Stimulated activated CD4-positive, alpha-beta T cell treated with anti-CD3 and anti-CD28 coated beads, Interleukin-15, amount 100 ng/mL, for 48 hours (primary cell): Measurements from ENCODE around the gene MAP2K2.

ENCODE experiments used
- DNase-seq, 2 donors: peaks; one replicate each; pipeline ENCODE4 v3.0.0-alpha.2; 2020; ENCODE audit warnings: low read depth in 2 of 2

Gene MAP2K2

DNA sequence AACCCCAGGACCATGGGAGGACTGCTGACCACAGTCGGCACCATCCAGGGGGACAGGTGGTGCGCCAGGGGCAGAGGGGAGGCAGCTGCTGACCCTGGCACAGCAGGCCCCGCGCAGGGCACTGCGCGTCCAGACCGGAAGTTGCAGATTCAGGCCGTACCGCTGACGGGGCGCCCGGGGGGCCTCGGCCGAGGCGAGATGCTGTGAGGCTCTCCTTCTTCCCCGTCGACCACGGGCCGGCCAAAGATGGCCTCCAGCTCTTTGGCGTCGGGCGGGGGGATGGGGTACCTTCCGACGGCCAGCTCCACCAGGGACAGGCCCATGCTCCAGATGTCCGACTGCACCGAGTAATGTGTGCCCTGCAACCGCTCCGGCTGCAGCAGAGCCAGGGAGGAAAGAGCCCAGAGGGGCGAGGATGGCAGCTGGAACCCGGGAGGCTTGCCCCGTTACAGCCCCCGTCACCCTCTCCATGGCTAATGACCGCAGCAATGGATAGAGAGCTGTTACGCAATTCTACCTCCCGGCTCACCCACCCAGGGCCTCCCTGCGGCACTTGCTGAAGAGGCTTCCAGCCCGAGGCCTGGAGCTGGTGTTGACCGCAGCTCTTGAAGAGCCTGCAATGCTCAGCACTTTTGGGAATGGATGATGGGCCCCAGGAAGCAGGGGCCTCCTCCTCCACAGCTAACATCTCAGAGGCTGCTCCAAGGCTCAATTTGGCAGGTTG is 24.7 kb downstream of the MAP2K2 start:
- DNase-seq: no peak

DNA sequence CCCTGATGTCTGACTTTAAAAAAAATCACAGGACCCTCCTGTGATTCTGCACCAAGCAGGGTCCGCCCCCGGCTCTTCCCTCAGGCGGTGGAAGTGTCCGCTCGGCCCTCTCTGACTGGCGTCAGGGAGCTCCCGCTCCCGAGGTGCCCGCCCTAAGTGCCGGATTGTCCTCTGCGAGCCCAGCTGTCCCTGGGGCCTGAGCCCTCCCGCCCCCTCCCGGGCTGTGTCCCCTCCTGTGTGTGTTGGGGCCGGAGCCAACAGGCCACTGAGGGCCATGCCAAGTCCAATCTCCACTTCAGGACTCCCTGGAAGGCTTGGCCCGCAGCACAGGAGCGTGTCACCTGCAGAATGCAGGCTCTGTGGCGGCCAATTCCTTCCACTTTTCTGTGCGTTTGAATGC is 25.4 kb downstream of the MAP2K2 start:
- no peak for DNase-seq

DNA sequence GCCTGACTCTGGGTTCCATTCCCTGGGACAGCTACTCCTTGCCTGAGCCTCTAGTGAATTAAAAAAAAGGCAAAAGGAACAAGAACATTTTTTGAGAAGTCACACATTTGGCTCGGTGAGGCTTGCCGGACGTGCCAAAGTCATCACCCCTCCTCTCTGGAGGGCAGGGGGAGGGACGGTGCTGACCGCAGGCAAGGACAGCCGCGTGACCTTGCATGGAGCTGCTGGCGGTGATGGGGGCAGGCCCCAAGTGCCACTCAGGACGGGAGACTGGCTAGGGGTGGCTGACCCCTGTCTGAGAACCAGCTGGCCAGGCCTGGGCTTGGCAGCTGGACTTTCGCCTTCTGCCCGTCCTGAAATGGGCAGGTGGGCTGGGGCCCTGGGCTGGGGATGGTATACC is 26.4 kb downstream of the MAP2K2 start:
- DNase-seq: no peak

DNA sequence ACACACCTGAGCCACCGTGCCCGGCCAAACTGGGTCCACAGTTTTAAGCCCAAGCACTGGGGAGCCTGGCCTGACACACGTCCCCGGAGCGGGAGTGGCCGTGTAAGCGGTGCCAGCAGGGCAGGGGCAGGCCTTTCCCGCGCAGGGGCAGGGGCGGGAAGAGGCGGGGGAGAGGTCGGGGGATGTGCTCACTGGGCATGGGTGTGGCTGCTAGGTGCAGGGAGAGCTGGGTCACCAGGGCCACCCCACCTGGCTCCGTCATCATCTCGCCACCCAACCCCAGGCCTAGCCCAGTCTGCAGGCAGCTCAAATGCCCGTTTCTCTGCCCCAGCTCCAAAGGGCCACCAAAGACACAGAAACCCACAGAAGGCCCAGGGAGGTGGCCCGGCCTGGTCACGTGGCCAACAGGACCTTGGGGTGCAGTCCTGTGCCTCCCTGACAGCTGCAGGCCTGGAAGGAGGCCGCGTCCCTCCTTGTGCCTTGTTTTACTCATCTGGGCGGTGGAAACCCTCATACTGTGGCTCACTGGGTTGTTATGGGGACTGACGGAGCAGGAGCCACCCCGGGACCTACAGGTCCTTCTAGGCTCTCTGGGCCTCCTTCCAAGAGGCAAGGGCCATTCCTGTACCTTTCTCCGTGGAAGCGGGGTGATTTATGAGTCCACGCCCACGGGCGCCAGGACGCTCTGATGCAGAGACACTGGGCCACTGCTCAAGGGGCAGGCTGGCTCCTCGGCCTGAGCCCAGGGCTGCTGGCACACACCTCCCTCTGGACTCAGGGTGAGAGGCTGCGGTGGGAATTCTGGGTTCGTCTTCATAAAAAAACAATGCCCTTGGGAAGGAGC is 27.7 kb downstream of the MAP2K2 start:
- no peak for DNase-seq

DNA sequence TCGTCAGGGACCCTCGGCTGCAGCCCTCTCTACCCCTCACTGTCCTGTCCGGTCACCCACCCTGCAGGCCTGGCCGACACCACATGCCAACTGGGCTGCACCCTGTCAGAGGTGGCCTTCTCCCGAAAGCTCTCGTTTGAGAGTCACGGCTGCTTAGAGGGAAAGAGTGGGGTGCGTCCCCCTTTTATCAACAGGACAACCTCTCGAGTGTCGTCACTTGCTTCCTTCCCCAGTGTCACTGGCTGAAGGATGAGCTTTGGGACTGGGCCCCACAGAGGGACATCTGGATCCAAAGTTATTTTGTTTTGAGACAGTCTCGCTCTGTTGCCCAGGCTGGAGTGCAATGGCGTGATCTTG is 28.5 kb downstream of the MAP2K2 start:
- DNase-seq: no peak

DNA sequence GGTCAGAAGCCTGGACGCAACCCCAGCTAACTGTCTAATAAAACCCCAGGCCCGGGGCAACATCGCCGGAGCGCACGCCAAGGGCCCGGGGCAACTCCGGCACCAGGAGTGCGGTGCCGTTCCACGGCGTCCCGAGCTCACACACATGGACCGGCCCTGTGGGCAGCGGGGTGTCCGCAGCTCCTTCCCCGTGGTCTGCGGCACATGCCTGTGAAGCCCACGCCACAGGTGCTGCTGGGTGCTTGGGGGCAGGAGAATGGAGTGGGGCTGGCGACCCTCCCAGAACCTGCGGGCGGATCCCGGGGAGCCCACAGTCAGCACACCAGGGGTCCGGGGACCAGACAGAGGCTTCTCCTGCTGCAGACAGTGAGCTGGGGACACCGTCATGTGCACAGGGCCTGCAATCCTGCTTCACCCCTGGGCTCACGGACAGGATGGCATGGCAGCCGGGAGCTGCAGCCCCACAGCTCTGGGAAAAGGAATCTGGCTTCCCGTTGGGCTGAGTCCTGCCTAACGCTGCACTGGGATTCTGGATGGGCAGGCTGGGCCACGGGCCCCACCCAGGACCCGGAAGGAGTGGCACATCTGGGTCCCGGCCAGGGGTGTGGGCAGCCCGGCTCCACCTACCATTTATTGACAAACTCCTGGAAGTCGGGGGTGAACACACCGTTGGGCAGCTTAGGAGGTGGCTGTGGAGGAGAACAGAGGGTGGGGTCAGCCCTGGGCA is 29.0 kb downstream of the MAP2K2 start:
- no peak for DNase-seq

DNA sequence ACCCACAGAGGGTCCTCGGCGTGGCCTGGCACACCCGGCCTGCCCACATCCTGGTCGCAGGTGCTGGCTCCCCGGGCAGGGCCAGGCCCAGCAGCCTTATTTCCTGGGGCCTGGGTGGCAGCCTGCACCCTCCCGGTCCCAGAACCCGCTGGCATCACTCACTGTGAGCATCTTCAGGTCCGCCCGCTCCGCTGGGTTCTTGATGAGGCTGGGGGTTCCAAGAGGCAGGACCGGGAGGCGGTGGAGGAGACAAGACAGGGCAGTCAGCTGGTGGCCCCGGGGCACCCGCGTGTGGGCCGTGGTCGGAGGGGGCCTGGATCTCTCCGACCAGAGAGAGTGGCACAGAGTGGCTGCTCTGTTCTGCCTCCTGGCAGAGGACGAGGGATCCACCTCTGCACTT is 29.6 kb downstream of the MAP2K2 start:
- DNase-seq: no peak

DNA sequence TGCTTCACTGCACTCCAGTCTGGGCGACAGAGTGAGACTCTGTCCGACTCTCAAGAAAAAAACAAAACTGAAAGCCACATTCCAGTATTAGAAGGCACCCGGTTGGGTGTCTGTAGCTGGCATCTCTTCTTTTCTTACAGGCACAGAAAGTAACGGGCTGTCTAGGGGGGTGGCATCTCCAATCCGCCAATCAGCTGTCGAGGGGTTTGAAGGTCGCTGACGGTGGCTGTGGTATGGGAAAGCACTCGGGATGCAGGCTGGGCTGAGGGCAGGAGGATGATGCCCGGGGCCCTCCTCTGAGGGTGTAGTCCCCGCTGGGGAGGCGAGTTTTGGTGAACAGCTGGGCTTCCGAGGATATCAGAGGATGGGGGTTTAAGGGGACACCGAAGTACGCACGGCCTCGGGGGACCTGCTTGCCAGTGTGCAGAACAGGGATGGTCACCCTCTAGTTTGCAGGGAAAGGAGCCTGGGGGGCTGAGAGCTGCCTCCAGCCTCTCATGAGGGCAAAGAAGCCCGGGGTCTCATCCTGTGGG is 30.2 kb downstream of the MAP2K2 start:
- DNase-seq: no peak

DNA sequence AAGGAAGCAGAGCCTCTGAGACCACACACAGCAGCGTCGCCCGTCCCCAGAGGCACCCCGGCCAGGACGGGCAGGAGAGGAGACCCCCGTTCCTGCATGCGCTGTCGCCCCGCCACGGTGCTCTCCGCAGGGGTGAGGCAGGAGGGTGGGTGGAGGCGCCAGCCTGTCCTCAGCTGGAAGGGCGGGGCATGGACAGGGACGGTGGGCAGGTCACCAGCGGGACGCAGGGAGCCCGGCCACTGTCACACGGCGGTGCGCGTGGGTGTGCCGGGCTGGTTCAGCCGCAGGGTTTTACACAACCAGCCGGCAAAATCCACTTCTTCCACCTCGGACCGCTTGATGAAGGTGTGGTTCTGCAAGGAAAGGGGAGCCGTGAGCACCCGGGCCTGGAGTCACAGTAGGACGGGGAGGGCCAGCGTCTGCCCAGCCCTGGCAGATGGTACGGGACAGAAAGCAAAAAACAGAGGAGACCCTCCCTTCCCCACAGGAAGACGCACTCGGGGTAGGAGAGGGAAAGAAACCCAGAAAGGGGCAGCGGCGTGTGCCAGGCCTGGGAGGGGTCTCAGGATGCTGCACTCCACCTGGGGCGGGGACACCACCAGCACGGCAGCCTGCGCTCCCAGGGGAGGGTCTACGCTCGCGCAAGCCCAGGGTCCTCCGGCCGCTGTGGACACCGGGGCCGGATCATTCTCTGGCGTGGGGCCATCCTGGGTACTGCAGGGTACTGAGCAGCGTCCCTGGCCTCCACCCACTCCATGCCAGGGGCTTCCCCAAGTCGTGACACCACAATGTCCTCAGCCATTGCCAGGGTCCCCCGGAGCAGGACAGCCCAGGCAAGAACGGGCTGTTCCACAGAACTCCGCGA is 33.3 kb downstream of the MAP2K2 start:
- no peak for DNase-seq

DNA sequence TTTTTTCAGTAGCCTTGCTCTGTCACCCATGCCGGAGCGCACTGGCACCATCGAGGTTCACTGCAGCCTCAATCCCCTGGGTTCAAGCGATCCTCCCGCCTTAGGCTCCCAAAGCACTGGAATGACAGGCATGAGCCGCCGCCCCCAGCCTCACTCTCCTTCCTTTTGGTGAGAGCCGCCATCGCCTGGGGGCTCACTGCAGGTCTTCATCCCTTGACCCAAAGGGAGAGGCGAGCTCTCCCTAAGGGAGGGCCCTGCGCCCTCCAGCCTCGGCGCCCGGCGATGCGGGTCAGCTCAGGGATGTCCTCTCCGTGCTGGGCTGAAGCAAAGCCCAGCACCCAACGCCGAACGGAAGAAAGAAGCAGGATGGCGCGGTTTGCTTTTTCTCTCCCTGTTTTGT is 34.0 kb downstream of the MAP2K2 start:
- no peak for DNase-seq

DNA sequence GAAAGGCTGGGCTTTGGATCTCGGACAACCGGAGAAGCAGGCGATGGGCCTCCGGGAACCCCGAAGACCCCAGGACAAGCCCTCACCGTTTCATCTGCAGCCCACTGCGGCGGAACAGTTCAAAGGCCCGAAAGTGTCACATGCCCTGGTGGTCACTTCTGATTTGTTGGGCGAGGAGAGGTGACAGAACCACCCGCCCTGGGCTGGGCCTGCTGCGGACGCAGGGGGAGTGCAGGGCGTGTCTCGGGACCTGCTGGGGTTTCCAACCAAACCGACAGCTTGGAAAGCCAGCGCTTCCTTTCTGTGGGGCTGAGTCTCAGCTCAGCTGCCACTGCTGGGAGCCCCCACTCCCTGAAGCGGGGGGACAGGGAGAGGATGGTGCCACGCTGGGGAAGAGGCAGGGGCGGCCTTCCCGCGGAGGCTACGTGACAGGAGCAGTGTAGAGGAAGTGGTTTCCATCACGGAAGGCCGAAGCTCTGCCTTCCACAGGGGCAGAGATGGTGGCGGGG is 34.5 kb downstream of the MAP2K2 start:
- no peak for DNase-seq

DNA sequence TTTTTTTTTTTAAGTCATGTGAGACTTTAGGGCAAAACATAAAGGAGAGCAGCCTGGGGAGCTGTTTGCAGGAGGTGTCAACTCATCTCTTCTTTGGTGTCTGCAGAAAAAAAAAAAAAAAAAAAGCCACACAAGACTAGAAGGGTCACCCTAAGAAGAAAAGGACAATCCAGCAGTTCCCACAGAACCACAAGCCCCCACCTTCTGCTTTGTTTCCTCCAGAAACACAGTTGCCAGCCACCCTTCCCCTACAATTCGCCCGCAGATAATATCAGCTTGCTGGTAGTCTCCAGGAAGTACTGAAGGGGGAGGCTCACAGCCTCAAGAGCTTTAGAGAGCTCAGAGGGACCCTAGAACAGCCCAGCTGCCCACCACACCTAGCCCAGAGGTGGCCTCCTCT is 34.9 kb downstream of the MAP2K2 start:
- no peak for DNase-seq

DNA sequence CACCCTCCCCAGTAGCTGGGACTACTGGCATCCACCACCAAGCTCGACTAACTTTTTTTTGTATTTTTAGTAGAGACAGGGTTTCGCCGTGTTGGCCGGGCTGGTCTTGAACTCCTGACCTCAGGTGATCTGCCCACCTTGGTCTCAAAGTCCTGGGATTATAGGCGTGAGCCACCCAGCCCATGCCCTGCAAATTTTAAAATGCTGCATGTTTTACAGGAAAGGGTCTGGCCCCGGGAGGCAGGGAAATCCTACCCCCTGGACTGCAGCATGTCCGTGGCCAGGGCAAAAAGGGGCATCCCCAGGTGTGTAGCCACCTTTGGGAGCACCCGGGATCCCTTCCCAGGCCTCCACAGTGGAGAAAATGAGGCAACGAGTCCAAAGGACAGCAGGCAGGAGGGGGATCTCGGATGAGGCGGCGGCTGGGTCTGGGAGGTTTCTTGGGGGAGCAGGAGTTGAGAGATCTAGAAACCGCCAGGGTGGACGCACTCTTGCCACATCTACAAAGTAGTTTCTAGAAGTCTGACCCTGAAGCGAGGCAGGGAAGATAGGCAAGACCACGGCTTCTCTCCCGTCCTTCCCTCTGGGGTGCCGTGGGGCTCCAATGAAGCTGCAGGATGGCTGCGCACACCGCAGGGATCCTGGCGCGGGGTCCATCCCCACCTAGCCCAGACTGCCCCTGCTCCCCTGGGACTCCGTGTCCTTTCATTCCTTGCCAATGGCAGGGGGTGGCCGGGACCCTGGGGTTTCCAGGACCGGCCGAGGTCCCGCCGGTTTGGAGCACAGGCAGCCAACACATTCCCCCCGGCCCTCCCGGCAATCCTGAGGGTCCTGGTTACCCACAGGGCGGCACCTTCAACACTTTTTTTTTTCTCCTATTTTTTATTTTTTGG is 35.9 kb downstream of the MAP2K2 start:
- DNase-seq: no peak

DNA sequence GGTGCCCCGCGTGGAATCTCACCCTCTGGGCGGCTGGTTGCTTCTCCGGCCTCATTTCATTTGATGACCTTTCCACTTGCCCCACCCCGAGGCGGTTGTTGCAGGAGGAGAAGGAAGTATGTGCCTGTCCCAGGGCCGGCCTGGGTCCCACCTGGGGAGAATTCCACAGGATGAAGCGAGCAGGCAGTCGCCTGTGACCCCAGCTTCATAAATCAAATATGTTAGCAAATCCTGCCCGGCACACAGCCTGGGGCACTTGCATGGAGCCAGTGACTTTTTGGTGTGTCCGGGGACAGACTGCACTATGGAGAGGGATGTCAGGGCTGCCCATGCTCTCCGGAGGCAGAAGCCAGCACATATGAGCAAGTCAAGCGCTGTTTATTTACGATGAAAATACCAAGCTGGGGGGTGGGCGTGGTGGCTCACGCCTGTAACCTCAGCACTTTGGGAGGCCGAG is 37.5 kb downstream of the MAP2K2 start:
- no peak for DNase-seq

DNA sequence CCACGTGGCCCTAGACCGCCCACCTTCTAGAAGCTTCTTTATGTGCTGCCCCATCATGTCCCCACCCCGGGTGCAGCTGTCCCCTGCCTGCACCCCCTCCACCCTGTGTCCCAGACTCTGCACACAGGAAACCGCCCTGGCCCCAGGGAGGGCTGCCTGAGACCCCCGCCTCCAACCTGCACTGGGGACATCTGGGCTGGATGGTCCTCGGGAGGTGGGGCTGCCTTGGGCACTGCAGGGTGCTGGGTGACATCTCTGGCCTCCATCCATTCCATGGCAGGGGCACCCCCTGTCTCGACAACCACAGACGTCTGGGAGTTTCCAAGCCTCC is 39.4 kb downstream of the MAP2K2 start:
- no peak for DNase-seq

DNA sequence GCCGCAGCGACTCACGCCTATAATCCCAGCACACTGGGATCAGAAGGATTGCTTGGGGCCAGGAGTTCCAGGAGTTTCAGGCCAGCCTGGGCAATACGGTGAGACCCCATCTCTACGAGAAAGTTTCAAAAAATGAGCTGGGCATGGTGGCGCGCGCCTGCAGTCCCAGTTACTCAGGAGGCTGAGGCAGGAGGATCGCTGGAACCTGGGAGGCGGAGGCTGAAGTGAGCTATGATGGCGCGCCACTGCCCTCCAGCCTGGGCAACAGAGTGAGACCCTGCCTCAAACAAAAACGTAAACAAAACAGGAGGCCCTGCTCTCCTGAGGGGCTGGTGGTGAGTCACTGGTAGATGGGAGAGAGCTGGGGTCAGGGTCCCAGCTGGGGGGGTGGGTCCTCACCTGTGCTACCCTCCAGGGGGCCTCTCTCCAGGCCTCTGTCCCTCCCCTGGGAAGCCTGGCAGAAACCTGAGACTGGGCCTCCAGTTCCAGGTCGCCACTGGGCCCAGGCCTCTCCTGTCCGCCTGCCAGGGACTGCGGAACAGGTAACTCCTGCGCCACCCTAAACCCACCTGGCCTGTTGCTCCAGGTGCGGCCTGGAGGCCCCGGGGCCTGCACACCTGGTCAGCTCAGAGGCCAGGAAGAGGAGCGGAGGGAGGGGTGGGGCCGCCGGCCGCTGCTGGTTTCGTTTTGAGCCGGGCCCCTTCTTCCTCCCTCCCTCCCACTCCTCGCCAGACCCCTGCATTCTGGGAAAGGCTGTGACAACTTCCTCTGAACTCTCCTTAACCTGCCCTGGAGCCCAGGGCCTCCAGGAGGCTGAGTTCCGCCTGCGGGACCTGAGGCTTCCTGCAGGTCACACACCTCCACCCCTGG is 40.0 kb downstream of the MAP2K2 start:
- no peak for DNase-seq

DNA sequence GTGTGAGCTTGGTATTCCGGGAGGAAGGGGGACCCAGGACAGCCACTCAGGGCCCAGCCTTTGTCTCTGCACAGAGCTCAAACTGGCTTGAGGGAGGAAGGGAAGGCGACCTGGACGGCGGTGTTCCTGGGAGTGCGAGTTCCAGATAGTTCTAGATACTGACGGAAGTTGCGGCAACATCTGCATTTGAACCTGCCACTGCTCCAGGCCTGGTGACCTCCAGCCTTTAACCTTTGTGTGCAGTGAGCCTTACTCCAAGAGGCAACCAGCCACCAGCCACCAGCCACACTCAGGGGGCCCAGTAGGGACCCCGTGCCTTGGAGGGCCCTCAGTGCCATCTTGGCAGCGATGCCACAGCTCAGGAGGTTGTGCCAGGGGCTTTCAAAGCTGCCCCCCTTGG is 41.8 kb downstream of the MAP2K2 start:
- DNase-seq: no peak

DNA sequence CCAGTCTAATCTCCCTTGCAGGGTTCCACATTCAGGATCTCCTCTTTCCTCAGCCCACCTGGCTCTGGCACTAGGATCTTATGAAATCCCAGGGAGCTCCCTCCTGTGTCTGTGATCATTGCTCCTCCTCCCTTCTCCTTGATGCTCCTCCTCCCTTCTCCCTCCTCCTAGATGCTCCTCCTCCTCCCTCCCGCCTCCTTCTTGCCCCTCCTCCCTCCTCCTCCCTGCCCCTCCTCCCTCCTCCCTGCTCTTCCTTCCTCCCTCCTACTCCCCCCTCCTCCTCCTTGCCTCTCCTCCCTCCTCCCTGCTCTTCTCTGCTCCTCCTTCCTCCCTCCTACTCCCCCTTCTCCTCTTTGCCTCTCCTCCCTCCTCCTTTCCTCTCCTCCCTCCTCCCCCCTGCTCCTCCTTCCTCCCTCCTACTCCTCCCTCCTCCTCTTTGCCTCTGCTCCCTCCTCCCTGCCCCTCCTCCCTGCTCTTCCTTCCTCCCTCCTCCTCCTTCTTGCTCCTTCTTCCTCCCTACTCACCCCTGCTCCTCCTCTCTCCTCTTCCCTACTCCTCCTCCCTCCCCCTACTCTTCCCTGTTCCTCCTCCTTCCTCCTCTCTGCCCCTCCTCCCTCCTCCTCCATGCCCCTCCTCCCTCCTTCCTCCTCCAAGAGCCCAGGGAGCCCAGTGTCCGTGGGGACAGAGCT is 42.3 kb downstream of the MAP2K2 start:
- DNase-seq: no peak

DNA sequence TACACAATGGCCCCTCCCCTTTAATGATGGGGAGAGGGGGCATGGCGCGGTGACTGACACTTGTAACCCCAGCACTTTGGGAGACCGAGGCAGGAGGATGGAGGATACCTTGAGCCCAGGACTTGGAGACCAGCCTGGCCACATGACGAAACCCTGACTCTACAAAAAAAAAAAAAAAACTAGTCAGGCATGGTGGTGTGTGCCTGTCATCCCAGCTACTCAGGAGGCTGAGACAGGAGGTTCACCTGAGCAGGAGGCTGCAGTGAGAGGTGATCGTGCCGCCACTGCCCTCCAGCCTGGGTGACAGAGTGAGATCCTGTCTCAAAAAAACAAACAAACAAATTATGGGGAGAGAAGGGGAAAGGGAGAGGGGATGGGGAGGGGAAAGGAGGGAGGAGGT is 43.4 kb downstream of the MAP2K2 start:
- DNase-seq: no peak
